PC-3 (cell line): ENCODE data around the gene SRPK3.

Experiments used
- EZH2 ChIP-seq: fragments of 300-600 bp; sonication (generic); IDR thresholded peaks from one replicate; pipeline ENCODE4 v1.6.1; 2017; ENCODE audit warnings: antibody characterized with exemption, mild to moderate bottlenecking, low read length; ENCODE audit not compliant: unreplicated experiment
- EZH2phosphoT487 ChIP-seq: fragments of 300-600 bp; sonication (generic); IDR thresholded peaks from 2 replicates; pipeline ENCODE4 v1.6.1; 2018; ENCODE audit warnings: mild to moderate bottlenecking, antibody characterized with exemption, low read length, borderline replicate concordance
- TF ChIP-seq, protein P1 (sequence below): fragments of 300-600 bp; sonication (generic); conservative IDR thresholded peaks from 2 replicates; pipeline ENCODE4 v1.5.1; 2017; ENCODE audit warnings: antibody characterized with exemption, low read depth, mild to moderate bottlenecking, low read length

DNA sequence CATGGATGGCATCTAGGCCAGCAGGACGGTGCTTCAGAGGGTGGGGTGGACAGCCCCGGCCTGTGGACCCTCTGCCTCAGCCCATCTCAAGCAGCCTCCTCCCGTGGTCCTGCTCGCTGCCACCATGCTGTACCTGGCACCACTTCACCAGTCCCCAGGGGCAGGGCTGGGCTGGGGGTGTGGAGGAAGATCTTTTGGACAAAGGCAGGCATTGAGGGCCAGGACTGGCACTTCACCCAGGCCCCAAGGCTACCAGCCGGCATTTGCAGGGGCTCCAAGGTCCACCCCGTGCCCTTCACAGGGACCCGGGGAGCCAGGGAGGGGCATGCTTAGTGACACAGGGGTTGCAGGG, 16.1 kb upstream of the SRPK3 start:
- TF ChIP-seq, protein P1, sequence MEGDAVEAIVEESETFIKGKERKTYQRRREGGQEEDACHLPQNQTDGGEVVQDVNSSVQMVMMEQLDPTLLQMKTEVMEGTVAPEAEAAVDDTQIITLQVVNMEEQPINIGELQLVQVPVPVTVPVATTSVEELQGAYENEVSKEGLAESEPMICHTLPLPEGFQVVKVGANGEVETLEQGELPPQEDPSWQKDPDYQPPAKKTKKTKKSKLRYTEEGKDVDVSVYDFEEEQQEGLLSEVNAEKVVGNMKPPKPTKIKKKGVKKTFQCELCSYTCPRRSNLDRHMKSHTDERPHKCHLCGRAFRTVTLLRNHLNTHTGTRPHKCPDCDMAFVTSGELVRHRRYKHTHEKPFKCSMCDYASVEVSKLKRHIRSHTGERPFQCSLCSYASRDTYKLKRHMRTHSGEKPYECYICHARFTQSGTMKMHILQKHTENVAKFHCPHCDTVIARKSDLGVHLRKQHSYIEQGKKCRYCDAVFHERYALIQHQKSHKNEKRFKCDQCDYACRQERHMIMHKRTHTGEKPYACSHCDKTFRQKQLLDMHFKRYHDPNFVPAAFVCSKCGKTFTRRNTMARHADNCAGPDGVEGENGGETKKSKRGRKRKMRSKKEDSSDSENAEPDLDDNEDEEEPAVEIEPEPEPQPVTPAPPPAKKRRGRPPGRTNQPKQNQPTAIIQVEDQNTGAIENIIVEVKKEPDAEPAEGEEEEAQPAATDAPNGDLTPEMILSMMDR, result no peak
- TF ChIP-seq EZH2 (no peak), EZH2phosphoT487 (no peak)
